Bladder microvascular endothelial cell (primary cell): ENCODE results near the gene WDR55. TPM values are rescaled to one million over a fixed set of nuclear protein-coding genes. Genes with fewer than 3 reads are reported as not detected.

Experiments used
- total RNA-seq: library from RNA; depleted of rRNA; stranded (reverse); fragments of >200 nt; gene quantifications from 2 replicates; pipeline ENCODE4 v1.2.3, GENCODE V29; 2014

WDR55 gene, protein sequence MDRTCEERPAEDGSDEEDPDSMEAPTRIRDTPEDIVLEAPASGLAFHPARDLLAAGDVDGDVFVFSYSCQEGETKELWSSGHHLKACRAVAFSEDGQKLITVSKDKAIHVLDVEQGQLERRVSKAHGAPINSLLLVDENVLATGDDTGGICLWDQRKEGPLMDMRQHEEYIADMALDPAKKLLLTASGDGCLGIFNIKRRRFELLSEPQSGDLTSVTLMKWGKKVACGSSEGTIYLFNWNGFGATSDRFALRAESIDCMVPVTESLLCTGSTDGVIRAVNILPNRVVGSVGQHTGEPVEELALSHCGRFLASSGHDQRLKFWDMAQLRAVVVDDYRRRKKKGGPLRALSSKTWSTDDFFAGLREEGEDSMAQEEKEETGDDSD
- 30.4 and 34.9 TPM in 2 replicates for total RNA-seq

DNA sequence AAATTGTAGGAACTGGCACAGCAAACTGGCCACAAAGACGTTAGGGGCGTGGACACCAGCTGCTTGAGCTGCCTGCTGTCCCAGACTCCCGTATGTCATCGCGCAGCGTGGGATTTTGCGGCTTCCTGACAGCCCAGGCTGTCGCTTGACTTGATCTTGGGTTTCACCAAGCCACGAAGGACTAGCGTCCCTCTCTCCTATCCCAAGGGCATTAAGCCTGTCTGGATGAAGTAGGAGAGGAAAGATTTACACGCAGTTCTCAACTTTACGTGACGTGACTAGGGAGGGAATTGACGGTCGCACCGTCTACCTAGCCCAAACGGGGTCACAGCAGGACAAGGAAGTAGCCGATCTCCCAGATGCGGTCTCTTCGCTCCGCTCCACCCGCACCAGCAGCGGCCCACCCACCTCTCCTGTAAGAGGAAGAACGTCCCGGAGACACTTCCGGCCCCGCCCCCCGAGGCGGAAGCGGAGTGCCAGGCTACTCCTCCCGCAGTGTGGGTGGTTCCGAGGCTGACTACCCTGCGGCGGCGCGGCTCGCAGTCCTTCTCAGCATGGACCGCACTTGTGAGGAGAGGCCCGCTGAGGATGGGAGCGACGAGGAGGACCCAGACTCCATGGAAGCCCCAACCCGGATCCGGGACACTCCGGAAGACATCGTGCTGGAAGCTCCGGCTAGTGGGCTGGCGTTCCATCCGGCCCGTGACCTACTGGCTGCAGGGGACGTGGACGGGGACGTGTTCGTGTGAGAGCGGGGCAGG lies at the start of gene WDR55:
TSS of gene WDR55 (plus strand) at position 546 of the 761 bp plus-strand sequence. CDS start at position 555, 9 bp downstream.

DNA sequence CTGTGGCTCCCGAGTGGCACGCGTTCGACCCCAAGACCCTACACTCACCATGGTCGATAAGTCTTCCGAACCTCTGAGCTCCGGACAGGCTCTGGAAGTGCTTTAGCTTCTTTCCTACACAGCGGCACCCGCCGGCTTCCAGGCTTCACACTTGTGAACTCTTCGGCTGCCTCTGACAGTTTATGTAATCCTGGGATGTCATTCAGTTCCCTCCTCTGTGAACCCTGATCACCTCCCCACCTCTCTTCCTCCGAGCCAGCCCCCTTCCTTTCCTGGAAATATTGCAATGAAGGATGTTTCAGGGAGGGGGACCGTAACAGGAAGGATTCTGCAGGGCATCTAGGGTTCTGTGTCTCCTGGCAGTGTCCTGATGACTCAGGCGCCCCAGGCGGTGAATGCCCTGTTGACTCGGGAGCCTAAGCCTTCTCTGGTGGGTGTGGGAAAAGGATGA lies 31.7 kb upstream of the WDR55 start, which contains the start of gene CD14:
TSS of gene CD14 (minus strand) at position 155 of the 451 bp plus-strand sequence. CDS start at position 51, 104 bp downstream.

DNA sequence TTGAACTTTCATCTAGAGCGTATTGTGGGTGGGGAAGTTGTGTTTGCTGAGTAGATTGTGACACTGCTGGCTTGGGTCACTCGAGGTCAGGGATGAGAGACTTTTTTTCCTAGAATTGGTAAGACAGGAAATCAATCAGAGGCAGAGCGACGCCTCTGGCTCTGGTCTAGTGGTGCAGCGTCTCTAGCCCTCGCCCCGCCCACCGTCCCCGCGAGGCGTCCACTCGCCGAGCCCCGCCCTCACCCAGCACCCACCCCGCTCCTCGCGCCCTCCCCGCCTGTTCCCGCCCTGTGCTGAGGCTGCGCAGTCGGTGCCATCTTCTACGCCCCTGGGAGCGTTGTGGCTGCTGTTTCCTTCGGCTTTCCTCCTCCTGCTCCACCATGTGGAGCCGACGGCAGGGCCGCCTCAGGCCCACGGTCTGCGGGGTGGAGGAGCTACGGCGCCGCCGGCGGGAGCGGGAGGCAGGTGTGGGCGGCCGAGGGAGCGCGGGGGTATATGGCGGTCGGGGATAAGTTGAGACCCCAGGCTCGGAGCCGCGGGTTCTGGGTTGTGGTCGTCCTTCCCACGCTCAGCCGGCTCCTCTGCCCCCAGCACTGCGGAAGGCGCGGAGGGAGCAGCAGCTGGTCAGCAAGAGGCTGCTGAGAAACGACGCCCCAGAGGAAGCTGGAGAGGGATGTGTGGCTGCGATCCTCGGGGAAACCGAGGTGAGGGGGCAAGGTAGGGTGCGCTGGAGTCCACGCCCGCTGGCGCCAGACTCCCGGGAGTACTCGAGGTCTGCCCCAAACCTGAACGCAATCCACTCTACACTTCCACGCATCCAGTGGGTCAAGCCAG lies 25.3 kb upstream of the WDR55 start, which contains the start of gene TMCO6:
TSS of gene TMCO6 (plus strand) at position 304 of the 834 bp plus-strand sequence. CDS start at position 381, 77 bp downstream.

DNA sequence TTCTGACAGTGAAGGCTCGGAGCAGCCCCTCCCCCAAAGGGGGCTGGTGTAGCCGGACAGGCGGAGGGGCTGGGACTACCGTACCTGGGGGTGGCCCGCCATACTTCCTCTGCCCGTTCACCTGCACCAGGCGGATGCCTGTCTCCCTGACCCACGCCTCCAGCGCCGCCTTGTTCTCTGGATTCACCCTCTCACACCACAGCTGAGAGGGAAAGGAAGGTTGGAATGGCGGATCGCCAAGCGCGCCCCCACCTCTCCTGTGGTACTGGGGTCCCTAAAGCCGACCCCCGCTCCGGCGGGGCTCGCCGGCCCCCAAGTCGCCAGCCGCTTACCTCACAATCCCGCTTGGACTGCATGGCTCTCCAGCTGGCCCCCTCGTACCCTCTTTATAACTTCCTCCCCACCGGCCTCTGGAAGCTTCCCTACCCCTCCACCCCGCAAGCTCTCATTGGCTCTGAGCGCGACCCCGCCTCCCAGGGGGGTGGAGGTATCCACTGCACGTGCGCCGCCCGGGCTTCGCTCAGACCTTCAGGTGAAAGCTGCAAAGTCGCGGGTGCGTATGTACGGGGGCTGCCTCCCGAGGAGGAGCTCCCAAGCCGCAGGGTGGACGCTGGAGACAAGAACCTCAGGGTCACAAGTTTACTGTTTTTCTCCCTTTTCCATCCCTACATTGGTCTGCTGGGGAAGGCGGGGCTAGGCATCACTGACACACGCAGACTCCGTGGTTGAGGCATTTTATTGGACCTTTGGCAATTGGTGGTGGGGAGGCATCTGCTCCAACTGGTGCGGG lies 8.7 kb downstream of the WDR55 start, which contains the start of gene DND1:
TSS of gene DND1 (minus strand) at position 390 of the 790 bp plus-strand sequence. CDS start at position 356, 34 bp downstream.

DNA sequence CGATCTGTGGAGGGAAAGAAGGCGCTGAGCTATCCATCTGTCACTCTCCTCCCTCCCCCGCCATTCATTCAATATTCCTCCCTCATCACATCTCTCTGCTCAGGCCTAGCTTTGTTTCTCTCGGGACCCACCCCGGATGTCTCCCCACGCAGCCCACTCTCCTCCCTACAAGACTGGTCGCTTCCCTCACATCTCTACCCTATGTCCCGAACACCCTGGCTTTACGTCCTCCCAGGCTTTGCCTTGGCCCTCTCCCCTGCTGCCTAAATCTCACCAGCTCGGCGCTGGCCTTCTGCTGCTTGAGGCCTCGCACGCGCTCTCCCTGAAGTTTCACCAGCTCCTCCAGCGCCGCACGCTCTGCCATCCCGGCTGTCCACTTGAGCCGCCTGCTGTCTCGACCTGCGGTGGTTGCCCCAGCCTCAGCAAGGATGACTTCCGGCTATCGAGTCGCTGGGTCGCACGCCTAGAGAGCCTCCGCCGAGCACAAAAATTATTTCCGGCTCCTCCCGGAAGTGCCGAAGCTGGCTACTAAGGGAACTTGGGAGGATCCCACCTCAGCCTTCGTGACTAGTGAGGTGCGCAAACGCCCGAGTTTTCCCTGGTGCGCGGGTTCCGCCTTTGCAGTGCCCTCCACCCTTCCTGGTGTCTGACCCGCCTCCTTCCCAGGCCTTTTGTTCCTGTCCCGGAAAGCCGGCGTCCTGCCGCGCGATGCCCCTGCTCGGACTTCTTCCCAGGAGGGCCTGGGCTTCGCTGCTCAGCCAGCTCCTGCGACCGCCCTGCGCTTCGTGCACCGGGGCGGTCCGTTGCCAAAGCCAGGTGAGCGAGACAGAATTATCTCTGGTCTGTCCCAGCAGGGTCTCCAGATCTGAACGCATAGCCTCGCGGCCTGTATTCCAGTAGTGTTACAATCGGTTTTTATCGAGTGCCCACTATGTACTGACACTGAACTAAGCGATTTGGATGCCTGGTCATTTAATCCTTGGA lies 26.5 kb downstream of the WDR55 start, which contains the start of the genes HARS1 and HARS2:
TSS of gene HARS1 (minus strand) at position 430 of the 984 bp plus-strand sequence. CDS start at position 364, 66 bp downstream.
TSS of gene HARS2 (plus strand) at position 515 of the 984 bp plus-strand sequence. CDS start at position 709, 194 bp downstream.

DNA sequence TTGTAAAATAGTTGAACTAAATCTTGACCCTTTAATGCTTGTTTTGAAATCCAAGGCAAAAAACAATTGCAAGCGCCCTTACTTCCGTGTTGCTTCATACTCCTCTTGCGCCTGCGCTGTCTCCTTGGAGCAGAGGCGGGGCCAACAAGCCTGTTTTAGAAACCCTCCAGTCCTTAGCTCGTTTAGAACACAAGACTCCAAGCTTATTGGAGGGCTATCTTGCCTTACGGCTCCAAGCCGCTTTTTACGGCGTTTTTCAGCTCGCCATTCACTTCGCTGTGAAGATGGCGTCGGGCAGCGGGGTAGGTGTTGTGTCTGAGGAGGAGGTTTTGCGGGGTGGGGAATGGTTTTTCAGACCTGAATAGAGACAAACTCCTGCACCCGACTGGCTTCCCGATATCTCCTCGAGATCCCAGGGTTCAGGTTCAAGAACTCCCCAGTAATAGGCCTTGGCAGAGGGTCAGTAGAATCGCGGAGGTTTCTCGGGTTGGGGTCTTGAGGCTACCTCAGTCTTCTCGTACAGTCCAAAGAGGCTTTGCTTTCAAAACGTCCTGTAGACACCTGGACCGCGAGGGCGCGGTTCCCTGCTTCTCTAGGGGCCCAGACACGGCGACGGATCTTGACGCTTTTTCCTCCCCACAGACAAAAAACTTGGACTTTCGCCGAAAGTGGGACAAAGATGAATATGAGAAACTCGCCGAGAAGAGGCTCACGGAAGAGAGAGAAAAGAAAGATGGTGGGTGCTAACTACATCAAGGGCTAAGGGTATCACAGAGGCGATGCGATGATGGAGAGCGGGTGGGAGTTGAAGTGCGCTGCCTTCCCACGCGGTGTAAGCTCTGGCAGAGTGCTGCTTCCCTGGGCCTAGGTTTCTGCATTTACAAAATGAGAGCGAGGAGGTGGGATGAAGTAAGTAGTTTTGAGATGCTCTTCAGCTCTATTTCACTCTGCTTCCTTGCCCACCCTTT lies 35.8 kb downstream of the WDR55 start, which contains the start of gene ZMAT2:
TSS of gene ZMAT2 (plus strand) at position 271 of the 968 bp plus-strand sequence. CDS start at position 285, 14 bp downstream.

Other genes starting within 250 kb of the WDR55 start
- 0.44 and 1.6 TPM in 2 replicates for gene EIF4EBP3, start 117.2 kb upstream of the WDR55 start, total RNA-seq
- gene SRA1, start 107.4 kb upstream of the WDR55 start, total RNA-seq: 15.4 and 17.1 TPM in 2 replicates
- 5.0 and 16.0 TPM in 2 replicates for gene APBB3, start 100.3 kb upstream of the WDR55 start, total RNA-seq
- 11.3 and 45.3 TPM in 2 replicates for gene SLC35A4, start 100.1 kb upstream of the WDR55 start, total RNA-seq
- 3.2 TPM in 1 of 2 replicates, not detected in the other for gene CD14, start 31.7 kb upstream of the WDR55 start, total RNA-seq
- 15.4 and 19.7 TPM in 2 replicates for gene TMCO6, start 25.5 kb upstream of the WDR55 start, total RNA-seq
- 42.2 and 64.1 TPM in 2 replicates for gene NDUFA2, start 17.3 kb upstream of the WDR55 start, total RNA-seq
- 75.0 and 111 TPM in 2 replicates for gene IK, start 17.1 kb upstream of the WDR55 start, total RNA-seq
- 0.38 and 0.49 TPM in 2 replicates for gene DND1, start 8.7 kb downstream of the WDR55 start, total RNA-seq
- 60.2 and 70.4 TPM in 2 replicates for gene HARS1, start 26.5 kb downstream of the WDR55 start, total RNA-seq
- gene HARS2, start 26.6 kb downstream of the WDR55 start, total RNA-seq: 24.1 and 36.4 TPM in 2 replicates
- 37.2 and 58.8 TPM in 2 replicates for gene ZMAT2, start 35.5 kb downstream of the WDR55 start, total RNA-seq
- 0.13 TPM in 1 of 2 replicates, not detected in the other for gene PCDHA1, start 121.2 kb downstream of the WDR55 start, total RNA-seq
- gene PCDHA2, start 129.9 kb downstream of the WDR55 start, total RNA-seq: 0.06 TPM in 1 of 2 replicates, not detected in the other
- under 0.01 and 0.19 TPM in 2 replicates for gene PCDHA3, start 136.2 kb downstream of the WDR55 start, total RNA-seq
- gene PCDHA4, start 142.2 kb downstream of the WDR55 start, total RNA-seq: under 0.01 and 0.19 TPM in 2 replicates
- gene PCDHA5, start 156.7 kb downstream of the WDR55 start, total RNA-seq: under 0.01 TPM in 1 of 2 replicates, not detected in the other
- gene PCDHA6, start 163.1 kb downstream of the WDR55 start, total RNA-seq: 0.13 and 0.16 TPM in 2 replicates
- gene PCDHA7, start 169.4 kb downstream of the WDR55 start, total RNA-seq: under 0.01 and 0.06 TPM in 2 replicates
- 0.13 TPM in 1 of 2 replicates, not detected in the other for gene PCDHA8, start 176.3 kb downstream of the WDR55 start, total RNA-seq
- 0.06 TPM in 1 of 2 replicates, not detected in the other for gene PCDHA9, start 183.5 kb downstream of the WDR55 start, total RNA-seq
- gene PCDHA10, start 191.0 kb downstream of the WDR55 start, total RNA-seq: under 0.01 and 0.13 TPM in 2 replicates
- under 0.01 and 0.13 TPM in 2 replicates for gene PCDHA11, start 204.1 kb downstream of the WDR55 start, total RNA-seq
- gene PCDHA12, start 210.4 kb downstream of the WDR55 start, total RNA-seq: under 0.01 TPM in 1 of 2 replicates, not detected in the other
- not detected in 2 replicates for gene PCDHA13, start 217.2 kb downstream of the WDR55 start, total RNA-seq